Heart right ventricle (tissue), 16 donors: ENCODE data around the gene NLGN3. TPM values are rescaled to one million over a fixed set of nuclear protein-coding genes. Genes with fewer than 3 reads are reported as not detected.

Source experiments
- ATAC-seq, 8 donors: fragments of 200-7000 bp; cut with Tn5 transposase; one replicate each; pipeline ENCODE4 v1.9.1; 2020; ENCODE audit warnings: mild to moderate bottlenecking in 8 of 8, moderate library complexity in 8 of 8, moderate number of reproducible peaks in 1 of 8
- DNase-seq, 2 donors: peaks; one replicate each; pipeline ENCODE4 v3.0.0-alpha.2; 2020
- H3K27ac ChIP-seq, 10 donors: fragments of 200-600 bp; sonication (generic) in 2 of 10; one replicate each; pipeline versions ENCODE4 v1.5.0 to v1.8.0; 2020 to 2022; ENCODE audit warnings: mild to moderate bottlenecking in 3 of 10
- H3K27me3 ChIP-seq, 7 donors: fragments of 200-600 bp; one replicate each; pipeline ENCODE4 v1.8.0; 2021 to 2022; ENCODE audit warnings: mild to moderate bottlenecking in 2 of 7
- H3K36me3 ChIP-seq, 9 donors: fragments of 200-600 bp; sonication (generic) in 1 of 9; one replicate each; pipeline versions ENCODE4 v1.5.0 to v1.8.0; 2020 to 2022; ENCODE audit warnings: mild to moderate bottlenecking in 2 of 9
- H3K4me1 ChIP-seq, 9 donors: fragments of 200-600 bp; sonication (generic) in 1 of 9; one replicate each; pipeline versions ENCODE4 v1.5.0 to v1.8.0; 2020 to 2022; ENCODE audit warnings: mild to moderate bottlenecking in 4 of 9
- H3K4me3 ChIP-seq, 10 donors: fragments of 200-600 bp; sonication (generic) in 2 of 10; one replicate each; pipeline versions ENCODE4 v1.5.0 to v1.8.0; 2020 to 2022; ENCODE audit warnings: mild to moderate bottlenecking in 7 of 10, moderate library complexity in 2 of 10
- H3K9me3 ChIP-seq, 11 donors: fragments of 200-600 bp in 10 of 11; sonication (generic) in 2 of 11; one replicate each; pipeline versions ENCODE4 v1.5.0 to v1.8.0; 2013 to 2022; ENCODE audit warnings: mild to moderate bottlenecking in 2 of 11, control low read depth in 1 of 11, moderate library complexity in 1 of 11
- CTCF ChIP-seq, 9 donors: fragments of 200-600 bp; sonication (generic) in 2 of 9; IDR thresholded peaks; one replicate each; pipeline versions ENCODE4 v1.5.0 to v1.8.0; 2021 to 2022; ENCODE audit warnings: antibody characterized with exemption in 9 of 9, mild to moderate bottlenecking in 5 of 9, moderate library complexity in 1 of 9
- WGBS, 2 donors: extraction: QIAGEN DNeasy Blood & Tissue Kit; methylation state at CpG; one replicate each; pipeline ENCODE4 v1.1.7; 2013; ENCODE audit warnings: inconsistent platforms in 1 of 2; 5-methylcytosine and 5-hydroxymethylcytosine counted together
- intact Hi-C, 10 donors: fragments of 100-400 bp; cut with DNase I; formaldehyde crosslinking; loops; one replicate each; pipeline versions ENCODE4 v1.11.1 to v1.14.2; 2022
- polyA plus RNA-seq, 2 donors: library from polyadenylated mRNA; stranded (reverse); fragments of 200-250 nt; gene quantifications; one replicate each; pipeline ENCODE4 v1.2.3, GENCODE V29; 2013
- total RNA-seq, 10 donors: library from RNA; stranded (reverse); fragmentation: NEBNext Ultra II Directional in 3 of 10; extraction: Animal tissue kit (Norgen Biotek cat#: 25700) in 3 of 10; gene quantifications; one replicate each; pipeline versions ENCODE4 v1.2.1 to v1.2.4, GENCODE V29; 2021 to 2023
- donor health status: Arrhythmogenic right ventricular cardiomyopathy.
- donor health status: ischemic (EF 13 %, LVEDD 7.1; RV severe dilation, severe dysfunction).
- donor health status: healthy with polysubstance abuse.
- donor health status: DM: no; HTN: yes; CAD: no.
- donor health status: DM: no; HTN: no; CAD: no.
- donor health status: ischemic (EF 25% LVEDD 6.9; RV normal size, moderate dysfunction).
- donor health status: ischemic (EF 25% LVEDD 5.7; RV mildly dilated, moderate dysfunction).
- donor health status: healthy.
- donor health status: DM: yes; HTN: yes; CAD: no.
- donor health status: Ischemic cardiomyopathy.
- donor health status: ischemic (EF 35%, LVEDD 5.7; RV mildly dilated, moderate dysfunction).
- donor health status: nonischemic (EF 11% LVEDD 7.7; RV severe dilation, severe dysfunction).
- donor health status: DM: yes; HTN: yes; CAD: no.
- donor health status: PGD.
- donor health status: ischemic (EF 29% LVEDD 5.4; RV normal size, mild dysfunction).
- donor health status: nonischemic (EF 23%, LVEDD 6.1; RV moderate dilation, normal function).

NLGN3 gene
- total and polyA plus RNA-seq, 12 donors = 0.16 to 0.94 (median 0.51) TPM

GRCh38 chrX:71154641-71155040 is 10.0 kb downstream of the NLGN3 start:
- WGBS, 2 donors = 82 to 93% methylated on average over 2 of the region's 3 CpGs
- intact Hi-C loops = no loop called here

GRCh38 chrX:71158603-71159002 is 14.0 kb downstream of the NLGN3 start:
- intact Hi-C loops = no loop called here
- Histone ChIP-seq H3K9me3 (no peaks in the 10 kb centered on the region), H3K27ac (no peak overlapping the region), H3K4me1 (no peaks in the 10 kb centered on the region), H3K27me3 (peaks cover 0 to 14% (median 0%) of the 10 kb centered on the region in 7 donors), H3K36me3 (no peaks in the 10 kb centered on the region), H3K4me3 (no peak overlapping the region)
- 89 to 90% methylated on average over 6 of the region's 6 CpGs for WGBS, 2 donors
- ATAC-seq = no peak
- no peak for DNase-seq
- TF ChIP-seq CTCF (IDR thresholded peaks at IDR 0.05) = no peak

More at GRCh38 chrX:71154641-71155040, 10.0 kb downstream of the NLGN3 start:
- TF ChIP-seq CTCF (IDR thresholded peaks at IDR 0.05) = no peak
- DNase-seq (no peak), ATAC-seq (no peak)
- H3K27ac ChIP-seq = no peak overlapping the region
- H3K27me3 ChIP-seq = peaks cover 0 to 5% (median 0%) of the 10 kb centered on the region in 7 donors
- no peaks in the 10 kb centered on the region for H3K4me1 ChIP-seq
- no peaks in the 10 kb centered on the region for H3K9me3 ChIP-seq
- H3K4me3 ChIP-seq = no peak overlapping the region
- no peaks in the 10 kb centered on the region for H3K36me3 ChIP-seq

- H3K36me3 ChIP-seq = no peaks in the 10 kb centered on the region
- H3K27ac ChIP-seq = no peak overlapping the region
- no peak overlapping the region for H3K4me3 ChIP-seq
- DNase-seq = no peak
- no peak for ATAC-seq
- no peaks in the 10 kb centered on the region for H3K9me3 ChIP-seq
- H3K27me3 ChIP-seq = peaks cover 0 to 14% (median 0%) of the 10 kb centered on the region in 7 donors
- no peak for TF ChIP-seq CTCF (IDR thresholded peaks at IDR 0.05)
- 82 to 86% methylated on average over 5 of the region's 5 CpGs for WGBS, 2 donors
- no peaks in the 10 kb centered on the region for H3K4me1 ChIP-seq
- intact Hi-C loops = no loop called here
Observed at GRCh38 chrX:71159335-71159734, 14.7 kb downstream of the NLGN3 start.

GRCh38 chrX:71160475-71160874 is 15.8 kb downstream of the NLGN3 start:
- ATAC-seq = no peak

More at GRCh38 chrX:71160475-71160874, 15.8 kb downstream of the NLGN3 start:
- peaks cover 0 to 9% (median 0%) of the 10 kb centered on the region in 7 donors for H3K27me3 ChIP-seq
- DNase-seq = no peak
- no peaks in the 10 kb centered on the region for H3K36me3 ChIP-seq
- 75 to 85% methylated on average over 3 of the region's 3 CpGs for WGBS, 2 donors
- no peak overlapping the region for H3K27ac ChIP-seq
- no peaks in the 10 kb centered on the region for H3K4me1 ChIP-seq
- H3K4me3 ChIP-seq = no peak overlapping the region
- TF ChIP-seq CTCF (IDR thresholded peaks at IDR 0.05) = no peak
- no peaks in the 10 kb centered on the region for H3K9me3 ChIP-seq
- intact Hi-C loops = no loop called here
